ENCODE measurements around the gene CDC25C. TPM values are rescaled to one million over a fixed set of nuclear protein-coding genes. Genes with fewer than 3 reads are reported as not detected.
A peak's percentile ranks its signal among the peaks of the same experiment; 100 is the strongest.

The CDC25C gene
- total and polyA plus RNA-seq, 2 of the 4 experiments (the other 2 are of a cell fraction), result 7.3 to 8.2 TPM

DNA sequence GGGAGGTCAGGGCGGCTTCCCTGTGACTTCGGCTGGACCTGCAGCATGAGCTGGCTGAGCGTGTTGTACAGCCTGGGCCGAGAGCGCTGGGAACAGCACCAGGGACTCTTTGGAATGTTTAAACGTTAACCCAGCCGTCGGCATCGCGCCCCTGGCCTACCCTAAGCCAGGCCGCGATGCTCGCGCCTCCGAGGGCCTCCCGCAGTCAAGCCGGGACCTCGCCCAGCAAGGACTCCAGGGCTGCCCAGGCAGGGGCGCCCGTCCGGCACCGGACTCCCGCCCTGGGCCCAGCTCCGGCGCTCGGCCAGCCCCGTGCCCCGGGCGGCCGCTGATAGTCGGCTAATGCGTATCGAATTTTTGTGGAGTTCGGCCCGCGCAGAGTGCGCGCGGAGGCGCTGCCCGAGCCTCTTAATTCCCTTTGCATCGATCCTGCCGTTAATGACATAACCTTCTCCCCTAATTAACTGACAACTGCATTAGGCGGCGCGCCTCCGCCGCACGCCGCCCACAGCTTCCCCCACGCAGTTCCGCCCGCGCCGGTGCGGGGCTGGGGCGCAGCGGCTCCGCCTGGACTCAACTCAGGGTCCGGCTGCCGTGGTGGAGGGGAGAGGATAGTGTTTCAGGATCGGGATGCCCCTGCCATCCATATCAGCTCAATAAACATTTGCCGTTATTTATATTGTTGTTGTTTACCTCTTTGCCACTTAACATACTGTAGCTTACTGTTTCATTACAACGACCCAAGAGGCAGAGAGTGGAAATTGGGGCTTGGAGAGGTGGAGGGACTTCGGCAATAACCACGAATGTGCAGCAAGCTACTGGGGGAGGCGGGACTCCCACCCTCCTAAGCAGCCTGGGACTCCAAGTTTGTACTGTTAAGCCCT is 89.7 kb downstream of the CDC25C start:
- no TSS peak for BruUV-seq (replicated peaks)

More for the DNA sequence above, 89.7 kb downstream of the CDC25C start:
- H2BK20ac ChIP-seq (ENCODE audit: low read depth, low read length), result no peak overlapping the region
- H2AFZ ChIP-seq (replicated peaks; ENCODE audit: low read length, poor library complexity), result peak overlapping the region; percentile 84
- peak overlapping the region; percentile 70 for H3K4me2 ChIP-seq (ENCODE audit: low read depth, low read length)
- no peak overlapping the region for H3K18ac ChIP-seq (ENCODE audit: low read depth, low read length)
- no peaks in the 10 kb centered on the region for H3K9me1 ChIP-seq (ENCODE audit: insufficient read depth, low read length)
- peaks cover 50% of the 10 kb centered on the region for H3K27me3 ChIP-seq (ENCODE audit: control insufficient read depth, insufficient read depth, low read length)
- in situ Hi-C loops (cut with MboI; ENCODE audit: low sequenced_read_pairs) (no loop called here), intact Hi-C loops (cut with micrococcal nuclease) (loop anchor here (5.0 kb wide), 1 partner anchor 40 kb away; no protein-coding TSS in a partner anchor), dilution Hi-C loops (cut with HindIII; ENCODE audit: low sequenced_read_pairs, unreplicated experiment) (no loop called here)
- H4K91ac ChIP-seq (ENCODE audit: insufficient read depth, low read depth, low read length), result no peak overlapping the region
- no peak overlapping the region for H2BK5ac ChIP-seq (ENCODE audit: low read depth, low read length, poor library complexity, severe bottlenecking)
- no peak overlapping the region for H2AK9ac ChIP-seq (replicated peaks; ENCODE audit: low read depth, low read length, poor library complexity)
- no peak overlapping the region for H3K14ac ChIP-seq (replicated peaks; ENCODE audit: low read depth, low read length)
- DNase-seq (no peak), ATAC-seq (ENCODE audit: low read depth) (peak; percentile 83)
- H4K20me1 ChIP-seq (ENCODE audit: insufficient read depth, low read length), result no peaks in the 10 kb centered on the region
- H4K8ac ChIP-seq (ENCODE audit: low read depth in 2 of 2, low read length in 2 of 2), result no peak overlapping the region
- no peak overlapping the region for H2AK5ac ChIP-seq (ENCODE audit: low read depth, low read length)
- H3K36me3 ChIP-seq (ENCODE audit: control insufficient read depth, insufficient read depth, low read length), result no peaks in the 10 kb centered on the region
- H3K9ac ChIP-seq (ENCODE audit: low read depth, low read length), result no peak overlapping the region
- H3K4ac ChIP-seq (ENCODE audit: low read depth, low read length), result no peak overlapping the region
- no peaks in the 10 kb centered on the region for H3K79me1 ChIP-seq (ENCODE audit: low read depth in 1 of 2, low read length in 2 of 2)
- H3K4me3 ChIP-seq (ENCODE audit: insufficient read depth, low read depth, low read length), result peak overlapping the region; percentile 25
- TF ChIP-seq POLR2A (IDR thresholded peaks at IDR 0.05; ENCODE audit: low read depth, low read length) (no peak), MAZ (IDR thresholded peaks at IDR 0.05; ENCODE audit: borderline replicate concordance, low read depth, low read length) (no peak), RCOR1 (IDR thresholded peaks at IDR 0.05; ENCODE audit: insufficient replicate concordance, low read length) (no peak)
- TF ChIP-seq, protein P1, sequence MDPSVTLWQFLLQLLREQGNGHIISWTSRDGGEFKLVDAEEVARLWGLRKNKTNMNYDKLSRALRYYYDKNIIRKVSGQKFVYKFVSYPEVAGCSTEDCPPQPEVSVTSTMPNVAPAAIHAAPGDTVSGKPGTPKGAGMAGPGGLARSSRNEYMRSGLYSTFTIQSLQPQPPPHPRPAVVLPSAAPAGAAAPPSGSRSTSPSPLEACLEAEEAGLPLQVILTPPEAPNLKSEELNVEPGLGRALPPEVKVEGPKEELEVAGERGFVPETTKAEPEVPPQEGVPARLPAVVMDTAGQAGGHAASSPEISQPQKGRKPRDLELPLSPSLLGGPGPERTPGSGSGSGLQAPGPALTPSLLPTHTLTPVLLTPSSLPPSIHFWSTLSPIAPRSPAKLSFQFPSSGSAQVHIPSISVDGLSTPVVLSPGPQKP (IDR thresholded peaks at IDR 0.05; ENCODE audit: borderline replicate concordance, low read depth, low read length), result no peak
- H3K56ac ChIP-seq (ENCODE audit: extremely low read depth, insufficient read depth, low read length), result no peak overlapping the region
- H3K27ac ChIP-seq (ENCODE audit: insufficient read depth, low read length), result no peak overlapping the region
- no peak overlapping the region for H4K5ac ChIP-seq (ENCODE audit: low read depth, low read length)
- peak overlapping the region; percentile 17; the same call in 1 of the 2 replicates for H3K23ac ChIP-seq (ENCODE audit: low read depth, low read length)
- POLR2A ChIA-PET (ENCODE audit: unreplicated experiment), result no interaction called here
- CTCF ChIA-PET, result interaction anchor here (1.0 kb wide), 1 partner anchor 28 kb away, joined by 3 read pairs; the partner anchor contains the start of gene CDC23
- no peak overlapping the region for H2BK15ac ChIP-seq (ENCODE audit: low read depth, low read length)
- H3K9me3 ChIP-seq (ENCODE audit: control insufficient read depth, insufficient read depth, low read length), result no peaks in the 10 kb centered on the region
- 25% methylated on average over 6 of the region's 67 CpGs; no CpG with 5 or more reads in 1 of the 2 experiments for WGBS, 2 experiments (ENCODE audit: extremely low coverage in 2 of 2, insufficient read length in 1 of 2)
- H2BK120ac ChIP-seq (ENCODE audit: low read depth, low read length), result no peak overlapping the region
- H3K4me1 ChIP-seq (ENCODE audit: control insufficient read depth, insufficient read depth, low read length), result no peaks in the 10 kb centered on the region; the same call in 1 of the 2 replicates

All from IMR-90 (cell line).